ENCODE data around the gene MORF4L1.

GRCh38 chr15:78836333-78836732 lies 36.4 kb upstream of the MORF4L1 start:
- TF ChIP-seq, protein P1, sequence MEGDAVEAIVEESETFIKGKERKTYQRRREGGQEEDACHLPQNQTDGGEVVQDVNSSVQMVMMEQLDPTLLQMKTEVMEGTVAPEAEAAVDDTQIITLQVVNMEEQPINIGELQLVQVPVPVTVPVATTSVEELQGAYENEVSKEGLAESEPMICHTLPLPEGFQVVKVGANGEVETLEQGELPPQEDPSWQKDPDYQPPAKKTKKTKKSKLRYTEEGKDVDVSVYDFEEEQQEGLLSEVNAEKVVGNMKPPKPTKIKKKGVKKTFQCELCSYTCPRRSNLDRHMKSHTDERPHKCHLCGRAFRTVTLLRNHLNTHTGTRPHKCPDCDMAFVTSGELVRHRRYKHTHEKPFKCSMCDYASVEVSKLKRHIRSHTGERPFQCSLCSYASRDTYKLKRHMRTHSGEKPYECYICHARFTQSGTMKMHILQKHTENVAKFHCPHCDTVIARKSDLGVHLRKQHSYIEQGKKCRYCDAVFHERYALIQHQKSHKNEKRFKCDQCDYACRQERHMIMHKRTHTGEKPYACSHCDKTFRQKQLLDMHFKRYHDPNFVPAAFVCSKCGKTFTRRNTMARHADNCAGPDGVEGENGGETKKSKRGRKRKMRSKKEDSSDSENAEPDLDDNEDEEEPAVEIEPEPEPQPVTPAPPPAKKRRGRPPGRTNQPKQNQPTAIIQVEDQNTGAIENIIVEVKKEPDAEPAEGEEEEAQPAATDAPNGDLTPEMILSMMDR (IDR thresholded peaks at IDR 0.05; ENCODE audit: low read length): no peak
- TF ChIP-seq EZH2 (IDR thresholded peaks at IDR 0.05; ENCODE audit: borderline replicate concordance, low read length): no peak

Data from OCI-LY1 (cell line).